ENCODE results near the gene ELFN1.

Gene ELFN1

DNA sequence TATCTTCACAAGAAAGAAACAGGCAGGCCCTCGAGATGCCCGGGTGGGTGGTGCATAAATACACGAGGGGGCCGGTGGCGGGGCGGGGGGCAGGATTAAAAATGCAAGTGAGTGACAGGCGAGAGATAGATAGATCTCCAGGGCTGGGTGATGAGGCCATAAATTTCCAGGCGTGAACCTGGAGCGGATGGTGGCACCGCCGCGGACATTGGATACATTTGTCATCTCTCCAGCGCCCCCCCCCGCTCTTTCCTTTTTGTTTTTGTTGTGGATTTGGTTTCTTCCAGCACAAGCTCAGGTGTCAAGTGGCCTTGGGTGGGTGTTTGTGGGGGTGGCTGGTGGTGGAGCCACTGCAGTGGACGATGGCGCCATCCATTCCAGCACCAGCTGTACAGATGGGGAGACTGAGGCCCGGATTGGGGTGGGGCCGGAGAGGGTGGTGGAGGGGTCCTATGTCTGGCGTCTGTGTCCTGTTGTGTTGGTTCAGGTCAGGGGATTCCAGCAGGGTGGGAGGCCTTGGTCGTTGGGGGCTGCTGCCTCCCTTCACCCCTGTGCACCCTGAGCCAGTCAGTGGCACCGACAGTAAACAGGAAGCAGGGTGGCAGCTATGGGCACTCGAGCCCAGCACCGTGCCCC lies 2.9 kb downstream of the ELFN1 start:
- H3K4me3 ChIP-seq (ENCODE audit: low read length): no peak overlapping the region
- DNase-seq (ENCODE audit: low read depth, low spot score): no peak

DNA sequence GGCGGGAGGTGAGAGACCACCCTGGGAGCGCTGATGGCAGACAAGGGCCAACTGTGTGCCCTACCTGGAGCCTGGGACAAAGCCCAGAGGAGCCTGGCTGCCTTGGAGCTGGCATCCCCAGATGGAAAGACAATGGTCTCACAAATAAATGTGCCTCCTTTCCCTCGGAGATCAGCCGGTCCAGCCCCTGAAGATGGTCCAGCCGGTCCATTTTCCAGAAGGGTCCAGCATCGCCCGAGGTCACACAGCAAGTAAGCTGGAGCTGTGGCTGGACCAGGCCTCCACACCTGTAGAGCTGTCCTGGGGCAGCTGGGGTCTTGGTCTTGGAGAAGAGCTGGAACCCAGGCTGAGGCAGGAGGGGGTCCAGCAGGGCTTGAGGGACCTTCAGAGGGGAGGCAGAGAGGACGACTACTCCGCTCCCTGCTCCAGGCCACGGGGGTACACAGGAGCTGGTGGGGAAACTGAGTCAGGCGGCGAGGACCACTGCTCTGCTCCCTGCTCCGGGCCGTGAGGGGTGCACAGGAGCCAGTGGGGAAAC lies 3.6 kb downstream of the ELFN1 start:
- no peak overlapping the region for H3K4me3 ChIP-seq (ENCODE audit: low read length)
- DNase-seq (ENCODE audit: low read depth, low spot score): no peak

GRCh38 chr7:1674161-1675035 lies 4.3 kb downstream of the ELFN1 start:
- no peak overlapping the region for H3K4me3 ChIP-seq (ENCODE audit: low read length)
- DNase-seq (ENCODE audit: low read depth, low spot score): no peak

DNA sequence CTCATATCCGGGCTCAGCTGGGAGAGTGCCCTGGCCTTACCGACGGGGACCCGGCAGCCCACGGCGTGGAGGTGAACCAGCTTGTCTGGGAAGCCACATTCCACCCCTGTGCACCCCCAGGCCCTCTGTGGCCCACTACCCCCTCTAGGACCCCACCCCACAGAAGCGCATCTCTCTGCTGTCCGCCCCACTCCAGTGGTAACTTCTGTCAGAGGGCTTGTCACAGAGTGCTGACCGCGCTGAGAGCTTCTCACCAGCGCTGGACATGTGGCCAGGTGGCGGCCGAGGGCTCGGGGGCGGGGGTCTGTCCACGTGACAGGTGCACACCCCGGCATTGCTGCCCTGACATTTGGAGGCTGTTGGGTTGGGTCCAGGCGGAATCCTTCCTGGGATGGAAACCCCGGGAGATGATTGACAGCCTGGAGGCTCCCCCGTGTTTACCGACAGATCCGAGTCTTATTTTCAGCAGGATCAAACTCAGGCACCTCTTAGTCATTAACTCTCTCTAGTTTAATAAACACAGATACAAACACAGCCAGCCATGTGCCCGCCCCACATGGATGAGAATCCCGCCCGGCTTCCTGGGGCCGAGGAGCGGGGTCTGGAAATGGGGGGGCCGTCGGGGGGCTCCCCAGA lies 5.1 kb downstream of the ELFN1 start:
- no peak overlapping the region for H3K4me3 ChIP-seq (ENCODE audit: low read length)
- no peak for DNase-seq (ENCODE audit: low read depth, low spot score)

- H3K4me3 ChIP-seq (ENCODE audit: low read length): no peak overlapping the region
- no peak for DNase-seq (ENCODE audit: low read depth, low spot score)
Observed at GRCh38 chr7:1675673-1676549, 5.8 kb downstream of the ELFN1 start.

DNA sequence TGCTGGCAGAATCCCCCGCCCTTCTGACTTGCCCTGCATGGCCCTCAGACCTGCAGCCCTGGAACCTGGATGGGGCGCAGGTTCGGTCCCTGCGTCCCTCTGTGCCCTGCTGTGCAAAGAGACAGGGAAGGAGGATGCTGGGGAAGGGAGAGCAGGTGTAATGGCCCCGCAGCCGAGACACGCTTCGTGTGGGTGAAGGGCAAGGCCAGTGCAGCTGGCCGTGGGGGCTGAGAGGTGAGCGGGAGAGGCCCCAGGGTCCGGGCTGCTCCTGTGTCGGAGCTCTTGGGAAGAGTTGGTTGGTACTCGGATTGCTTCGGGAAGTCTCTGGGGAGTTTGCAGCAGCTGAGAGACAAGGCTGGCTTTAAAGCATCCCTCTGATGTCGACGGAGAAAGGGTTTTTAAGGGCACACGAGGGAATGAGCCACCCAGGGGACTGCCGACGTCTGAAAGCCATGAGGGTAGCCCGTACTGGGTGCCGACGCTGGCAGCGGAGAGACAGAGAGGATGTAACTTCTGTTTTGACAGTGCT lies 6.5 kb downstream of the ELFN1 start:
- no peak for DNase-seq (ENCODE audit: low read depth, low spot score)
- no peak overlapping the region for H3K4me3 ChIP-seq (ENCODE audit: low read length)

DNA sequence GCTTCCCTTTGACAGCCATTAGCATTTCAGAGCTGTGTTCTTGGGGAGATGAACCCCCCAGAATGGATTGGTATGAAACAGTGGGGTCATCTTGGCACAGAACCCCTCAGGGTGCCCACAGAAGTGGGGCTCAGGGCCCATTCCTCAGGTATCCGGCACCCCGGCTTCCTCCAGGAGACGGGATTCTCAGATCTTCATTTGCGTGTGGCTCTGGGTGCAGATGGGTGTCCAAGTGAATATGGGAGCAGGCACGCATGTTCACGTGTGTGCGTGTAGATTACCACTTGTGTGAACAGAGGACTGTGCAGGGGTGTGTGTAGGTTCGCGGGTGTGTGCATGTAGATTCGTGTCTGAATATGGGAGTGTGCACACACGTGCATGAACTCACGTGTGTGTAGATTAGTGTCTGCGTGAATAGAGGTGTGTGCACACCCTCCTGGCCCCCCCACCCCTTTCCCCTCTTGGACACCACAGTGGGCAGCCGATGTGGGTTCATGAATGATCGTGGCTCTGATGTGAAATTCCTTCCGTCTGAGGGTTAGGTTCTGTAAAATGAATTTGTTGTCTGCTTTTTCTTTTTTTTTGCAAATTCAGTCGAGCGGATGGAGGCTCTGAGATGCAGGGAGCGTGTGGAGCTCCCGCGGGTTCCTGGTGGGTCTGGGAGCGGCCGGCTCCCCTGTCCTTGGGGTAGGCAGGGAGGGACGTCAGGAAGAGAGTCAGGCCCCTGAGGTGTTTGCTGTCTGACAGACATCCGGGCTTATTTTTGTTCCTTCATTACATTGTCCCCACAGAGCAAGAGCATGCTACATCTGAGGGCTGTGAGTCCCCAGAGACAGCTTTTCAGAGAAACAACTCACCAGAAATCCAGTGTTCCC lies 7.4 kb downstream of the ELFN1 start:
- DNase-seq (ENCODE audit: low read depth, low spot score): no peak
- no peak overlapping the region for H3K4me3 ChIP-seq (ENCODE audit: low read length)

GRCh38 chr7:1678081-1678543 lies 8.0 kb downstream of the ELFN1 start:
- no peak for DNase-seq (ENCODE audit: low read depth, low spot score)
- no peak overlapping the region for H3K4me3 ChIP-seq (ENCODE audit: low read length)

- no peak for DNase-seq (ENCODE audit: low read depth, low spot score)
- H3K4me3 ChIP-seq (ENCODE audit: low read length): no peak overlapping the region
Observed at GRCh38 chr7:1678571-1679325, 8.7 kb downstream of the ELFN1 start.

DNA sequence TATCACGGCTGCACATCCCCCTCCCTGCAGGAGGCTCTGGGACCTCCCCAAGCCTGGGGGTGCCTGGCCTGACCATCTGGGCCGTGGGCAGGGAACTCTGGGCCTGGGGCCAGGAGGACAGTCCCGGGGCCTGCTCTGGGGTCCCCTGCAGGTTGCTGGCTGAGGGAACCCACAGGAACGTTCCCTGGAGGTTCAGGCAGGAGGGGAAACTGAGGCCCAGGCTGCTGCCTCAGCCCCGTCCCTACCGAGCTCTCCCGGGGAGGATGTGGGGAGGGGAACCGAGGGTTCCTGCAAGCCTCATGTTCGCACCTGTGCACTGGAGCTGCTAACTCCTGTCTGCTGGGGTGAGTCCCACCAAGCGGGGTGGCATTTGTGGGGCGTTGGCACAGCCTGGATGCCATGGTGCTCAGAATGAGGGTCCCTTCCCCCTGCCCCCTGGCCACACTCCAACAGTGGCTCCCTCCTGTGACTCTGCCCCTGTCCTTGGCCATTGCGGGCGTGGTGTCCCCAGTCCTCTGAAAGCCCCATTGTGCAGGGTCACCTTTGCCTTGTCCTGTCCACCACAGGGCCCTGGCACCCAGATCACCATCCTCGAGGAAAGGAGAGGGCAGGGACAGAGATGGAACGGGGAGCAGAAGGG lies 9.4 kb downstream of the ELFN1 start:
- H3K4me3 ChIP-seq (ENCODE audit: low read length): no peak overlapping the region
- DNase-seq (ENCODE audit: low read depth, low spot score): no peak

DNA sequence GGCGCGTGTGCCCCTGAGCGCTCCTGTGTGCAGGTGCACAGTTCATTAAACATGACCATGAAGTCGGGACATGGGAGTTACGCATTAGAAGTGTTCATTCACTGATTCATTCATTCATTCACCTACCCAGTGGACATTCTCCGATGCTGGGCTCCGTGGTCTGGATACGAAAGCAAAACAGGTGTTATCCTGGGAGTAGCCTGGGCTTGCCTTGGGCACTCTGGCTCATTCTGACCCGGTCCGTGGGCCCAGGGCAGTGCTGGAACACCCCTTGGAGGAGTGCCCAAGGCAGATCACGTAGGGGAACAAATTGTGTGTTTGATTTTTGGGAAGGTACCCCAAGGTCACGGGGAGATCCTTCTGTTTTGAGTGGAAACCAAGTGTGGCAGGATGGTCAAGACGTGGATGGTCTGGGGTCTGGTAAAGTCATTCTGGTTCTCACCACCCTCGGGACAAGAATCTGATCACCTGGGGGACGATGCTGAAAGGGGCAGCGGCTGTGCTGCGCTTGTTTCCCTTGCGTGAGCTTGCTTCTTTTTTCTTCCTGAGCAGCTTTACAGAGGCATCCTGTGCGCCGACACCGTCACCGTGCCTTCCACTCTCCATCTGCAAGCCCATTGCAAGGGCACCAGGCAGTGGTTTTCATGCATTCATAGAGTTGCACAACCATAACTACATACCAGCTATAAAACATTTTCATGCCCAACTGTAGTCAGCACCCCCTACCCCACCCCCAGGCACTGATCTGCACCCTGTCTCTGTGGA lies 10.1 kb downstream of the ELFN1 start:
- H3K4me3 ChIP-seq (ENCODE audit: low read length): no peak overlapping the region
- no peak for DNase-seq (ENCODE audit: low read depth, low spot score)

GRCh38 chr7:1681581-1681980 lies 11.5 kb downstream of the ELFN1 start:
- no peak for DNase-seq (ENCODE audit: low read depth, low spot score)

DNA sequence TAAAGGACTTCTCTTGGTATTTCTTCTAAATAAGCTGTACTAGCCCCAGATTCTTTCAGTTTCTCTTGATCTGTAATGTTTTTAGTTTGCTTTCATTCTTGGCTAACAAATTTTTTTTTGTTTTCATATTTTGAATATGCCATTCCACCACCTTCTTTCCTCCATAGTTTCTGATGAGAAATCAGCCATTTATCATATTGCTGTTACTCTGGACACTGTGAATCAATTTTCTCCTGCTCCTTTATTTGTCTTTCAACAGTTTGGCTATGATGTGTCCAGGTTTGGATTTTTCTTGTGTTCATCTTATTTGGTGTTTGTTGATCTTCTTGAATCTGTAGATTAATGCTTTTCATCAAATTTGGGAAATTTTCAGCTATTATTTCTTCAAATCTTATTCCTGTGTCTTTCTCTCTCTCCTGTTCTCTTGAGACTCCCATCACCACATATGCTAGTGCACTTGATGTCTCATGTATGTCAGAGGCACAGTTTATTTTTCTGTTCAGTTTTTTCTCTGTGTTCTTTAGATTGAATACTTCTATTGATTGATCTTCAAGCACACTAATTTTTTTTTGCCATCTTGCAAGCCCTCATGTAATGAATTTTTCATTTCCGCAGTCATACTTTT lies 15.0 kb downstream of the ELFN1 start:
- no peak overlapping the region for H3K4me3 ChIP-seq (ENCODE audit: low read length)

More at GRCh38 chr7:1681581-1681980, 11.5 kb downstream of the ELFN1 start:
- H3K4me3 ChIP-seq (ENCODE audit: low read length): no peak overlapping the region

DNA sequence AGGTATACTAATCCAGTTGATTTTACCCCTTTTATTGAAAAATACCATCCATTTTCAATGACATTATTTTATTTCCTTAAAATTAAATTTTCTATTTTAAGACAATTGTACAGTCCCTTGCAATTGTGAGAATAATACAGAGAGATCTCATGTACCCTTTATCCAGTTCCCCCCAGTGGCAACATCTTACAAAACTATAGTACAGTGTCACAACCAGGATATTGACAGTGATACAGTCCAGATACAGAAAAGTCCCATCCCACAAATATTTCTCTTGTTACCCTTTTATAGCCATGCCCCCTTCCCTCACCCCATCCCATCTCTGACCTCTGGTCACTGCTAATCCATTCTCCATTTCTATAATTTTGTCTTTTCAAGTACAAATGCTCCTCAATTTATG lies 18.5 kb downstream of the ELFN1 start:
- DNase-seq (ENCODE audit: low read depth, low spot score): no peak
- no peak overlapping the region for H3K4me3 ChIP-seq (ENCODE audit: low read length)

More for the DNA sequence above, 15.0 kb downstream of the ELFN1 start:
- no peak for DNase-seq (ENCODE audit: low read depth, low spot score)

DNA sequence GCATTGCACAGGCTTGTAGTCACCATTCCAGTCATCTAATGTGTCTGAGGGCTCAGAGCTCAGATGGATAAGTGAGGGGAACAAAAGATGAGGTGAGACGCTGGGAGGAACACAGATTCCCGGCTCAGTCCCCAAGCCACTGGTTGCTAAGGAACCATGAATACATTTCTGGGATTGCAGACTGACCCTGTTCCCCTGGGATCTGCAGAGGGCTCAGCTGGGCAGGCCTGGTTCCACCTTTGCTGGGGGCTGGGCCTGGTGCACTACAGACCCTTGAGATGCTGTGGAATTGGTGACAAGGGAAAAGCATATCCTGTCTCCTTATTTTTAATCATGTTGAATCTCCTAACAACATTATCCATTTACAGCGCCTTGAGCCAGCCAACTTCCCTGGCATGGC lies 19.2 kb downstream of the ELFN1 start:
- DNase-seq (ENCODE audit: low read depth, low spot score): no peak
- no peak overlapping the region for H3K4me3 ChIP-seq (ENCODE audit: low read length)
